ENCODE data around the gene TRAPPC12. TPM values are rescaled to one million over a fixed set of nuclear protein-coding genes. Genes with fewer than 3 reads are reported as not detected.

The TRAPPC12 gene
- total RNA-seq, 2 donors from 2014 or later = 98.2 to 103 TPM

GRCh38 chr2:3343012-3343411, 36.5 kb upstream of the TRAPPC12 start:
- Mint-ChIP-seq H3K36me3 (ENCODE audit: low read depth) (peaks cover 32% of the 10 kb centered on the region), H3K4me3 (no peak overlapping the region), H3K27me3 (ENCODE audit: insufficient read depth) (no peaks in the 10 kb centered on the region), H3K9me3 (peaks cover 8% of the 10 kb centered on the region), H3K4me1 (peaks cover 8% of the 10 kb centered on the region), H3K27ac (no peak overlapping the region)
- WGBS, 2 experiments (ENCODE audit: insufficient coverage in 1 of 2, insufficient read length in 1 of 2) = 94 to 96% methylated on average over 8 to 11 of the region's 11 CpGs
- DNase-seq = no peak
- Histone ChIP-seq H3K27ac (ENCODE audit: low read depth, low read length) (no peak overlapping the region), H3K36me3 (ENCODE audit: control insufficient read depth, insufficient read depth, low read length) (peaks cover 20% of the 10 kb centered on the region), H3K27me3 (ENCODE audit: control insufficient read depth, insufficient read depth, low read length, poor library complexity, severe bottlenecking) (no peaks in the 10 kb centered on the region), H3K4me3 (ENCODE audit: low read length) (no peak overlapping the region), H3K9ac (ENCODE audit: extremely low read depth, low read length, poor library complexity, severe bottlenecking) (no peak overlapping the region), H3K9me3 (ENCODE audit: control insufficient read depth, low read length) (peaks cover 8% of the 10 kb centered on the region), H3K4me1 (ENCODE audit: control insufficient read depth, insufficient read depth, low read length) (no peaks in the 10 kb centered on the region)
- no peak for TF ChIP-seq CTCF (conservative IDR thresholded peaks at IDR 0.05)

- H3K9me3 Mint-ChIP-seq = peaks cover 8% of the 10 kb centered on the region
- Histone ChIP-seq H3K9ac (ENCODE audit: extremely low read depth, low read length, poor library complexity, severe bottlenecking) (no peak overlapping the region), H3K27ac (ENCODE audit: low read depth, low read length) (no peak overlapping the region), H3K27me3 (ENCODE audit: control insufficient read depth, insufficient read depth, low read length, poor library complexity, severe bottlenecking) (no peaks in the 10 kb centered on the region), H3K9me3 (ENCODE audit: control insufficient read depth, low read length) (peaks cover 8% of the 10 kb centered on the region), H3K36me3 (ENCODE audit: control insufficient read depth, insufficient read depth, low read length) (peaks cover 20% of the 10 kb centered on the region), H3K4me1 (ENCODE audit: control insufficient read depth, insufficient read depth, low read length) (peaks cover 4% of the 10 kb centered on the region), H3K4me3 (ENCODE audit: low read length) (no peak overlapping the region)
- no peak for TF ChIP-seq CTCF (conservative IDR thresholded peaks at IDR 0.05)
- H3K4me1 Mint-ChIP-seq = peaks cover 24% of the 10 kb centered on the region
- no peak overlapping the region for H3K4me3 Mint-ChIP-seq
- no peak overlapping the region for H3K27ac Mint-ChIP-seq
- peaks cover 30% of the 10 kb centered on the region for H3K36me3 Mint-ChIP-seq (ENCODE audit: low read depth)
- no peak for DNase-seq
- 91 to 100% methylated on average over 5 to 6 of the region's 6 CpGs for WGBS, 2 experiments (ENCODE audit: insufficient coverage in 1 of 2, insufficient read length in 1 of 2)
- H3K27me3 Mint-ChIP-seq (ENCODE audit: insufficient read depth) = no peaks in the 10 kb centered on the region
Measured at GRCh38 chr2:3344897-3345296, 34.6 kb upstream of the TRAPPC12 start.

- DNase-seq = no peak
- Histone ChIP-seq H3K27me3 (ENCODE audit: control insufficient read depth, insufficient read depth, low read length, poor library complexity, severe bottlenecking) (no peaks in the 10 kb centered on the region), H3K27ac (ENCODE audit: low read depth, low read length) (no peak overlapping the region), H3K4me1 (ENCODE audit: control insufficient read depth, insufficient read depth, low read length) (peaks cover 4% of the 10 kb centered on the region), H3K4me3 (ENCODE audit: low read length) (no peak overlapping the region), H3K9ac (ENCODE audit: extremely low read depth, low read length, poor library complexity, severe bottlenecking) (no peak overlapping the region), H3K9me3 (ENCODE audit: control insufficient read depth, low read length) (peaks cover 8% of the 10 kb centered on the region), H3K36me3 (ENCODE audit: control insufficient read depth, insufficient read depth, low read length) (peaks cover 19% of the 10 kb centered on the region)
- Mint-ChIP-seq H3K4me1 (peaks cover 24% of the 10 kb centered on the region), H3K9me3 (peaks cover 8% of the 10 kb centered on the region), H3K27me3 (ENCODE audit: insufficient read depth) (no peaks in the 10 kb centered on the region), H3K27ac (no peak overlapping the region), H3K4me3 (no peak overlapping the region), H3K36me3 (ENCODE audit: low read depth) (peaks cover 36% of the 10 kb centered on the region)
- no peak for TF ChIP-seq CTCF (conservative IDR thresholded peaks at IDR 0.05)
- 96 to 97% methylated on average over 6 to 7 of the region's 7 CpGs for WGBS, 2 experiments (ENCODE audit: insufficient coverage in 1 of 2, insufficient read length in 1 of 2)
Measured at GRCh38 chr2:3345621-3346020, 33.9 kb upstream of the TRAPPC12 start.
